ENCODE measurements around the gene COX7A2L.

The COX7A2L gene

DNA sequence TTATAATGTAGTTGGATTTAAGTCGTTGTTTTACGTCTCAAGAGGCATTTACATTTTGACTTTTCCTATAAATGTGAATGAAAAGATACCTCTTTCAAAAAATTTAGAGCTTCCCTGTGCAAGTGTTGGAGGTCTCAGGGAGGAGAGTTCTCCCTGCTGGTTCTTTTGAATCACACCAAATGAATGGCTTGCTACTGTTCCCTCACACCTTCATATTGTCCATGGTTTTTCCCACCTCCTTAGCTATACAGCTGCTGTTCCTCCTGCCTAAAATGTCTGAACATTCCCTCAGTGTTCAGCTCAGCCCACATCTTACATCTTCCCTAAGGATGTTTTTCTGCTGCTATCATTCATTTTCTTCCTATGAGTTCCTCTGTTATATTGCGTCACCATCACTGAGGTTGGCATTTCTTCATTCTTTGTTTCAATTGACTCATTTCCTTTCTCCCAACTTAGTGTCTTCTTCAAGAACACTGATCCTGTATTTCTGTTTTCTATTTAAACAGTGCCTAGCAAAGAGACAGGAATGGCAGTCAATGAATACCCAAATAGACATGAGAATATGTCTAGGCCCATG lies 46.0 kb downstream of the COX7A2L start:
- DNase-seq, result no peak

DNA sequence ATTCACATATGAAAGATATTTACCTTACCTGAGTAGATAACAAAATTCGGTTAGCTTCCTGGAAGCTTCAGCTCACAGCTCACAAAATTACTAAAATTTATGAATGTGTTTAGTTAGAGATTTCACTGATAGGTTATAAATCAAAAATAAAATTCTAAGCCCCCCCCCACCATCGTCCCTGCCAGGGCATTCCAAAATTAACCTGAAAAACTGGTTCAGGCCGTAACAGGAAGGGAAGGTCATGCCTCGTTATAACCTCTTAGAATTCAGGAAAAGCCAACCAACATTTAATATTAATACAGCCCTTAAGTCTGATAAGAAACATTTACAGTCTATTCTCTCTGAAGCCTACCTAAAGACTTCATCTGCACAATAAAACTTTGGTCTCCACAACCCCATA lies 48.9 kb downstream of the COX7A2L start:
- DNase-seq, result no peak

DNA sequence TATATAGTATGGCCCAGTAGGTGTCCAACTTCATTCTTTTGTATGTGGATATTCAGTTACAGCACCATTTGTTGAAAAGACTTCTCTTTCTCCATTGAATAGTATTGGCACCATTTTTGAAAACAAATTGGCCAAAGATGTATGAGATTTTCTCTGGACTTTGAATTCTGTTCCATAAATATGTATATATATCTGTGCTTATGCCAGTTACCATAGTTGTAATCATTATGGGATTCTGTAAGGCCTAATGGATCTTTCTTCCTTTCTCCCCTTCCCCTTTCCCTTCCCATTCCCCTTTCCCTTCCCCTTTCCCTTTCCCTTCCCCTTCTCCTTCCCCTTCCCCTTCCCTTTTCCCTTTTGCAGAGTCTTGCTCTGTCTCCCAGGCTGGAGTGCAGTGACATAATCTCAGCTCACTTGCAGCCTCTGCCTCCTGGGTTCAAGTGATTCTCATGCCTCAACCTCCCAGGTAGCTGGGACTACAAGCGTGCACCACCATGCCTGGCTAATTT lies 51.0 kb downstream of the COX7A2L start:
- DNase-seq, result no peak

DNA sequence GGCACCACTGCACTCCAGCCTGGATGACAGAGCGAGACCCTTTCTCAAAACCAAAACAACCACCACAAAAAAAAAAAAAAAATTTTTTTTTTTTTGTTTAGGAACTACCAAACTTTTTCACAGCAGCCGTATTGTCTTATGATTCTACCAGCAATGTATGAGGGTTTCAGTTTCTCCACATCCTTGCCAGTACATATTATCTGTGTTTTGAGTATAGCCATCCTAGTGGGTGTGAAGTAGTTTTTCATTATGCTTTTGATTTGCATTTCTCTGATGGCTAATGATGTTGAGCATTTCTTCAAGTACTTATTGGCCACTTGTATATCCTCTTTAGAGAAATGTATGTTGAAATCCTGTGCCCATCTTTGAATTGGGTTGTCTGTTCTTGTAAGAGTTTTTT lies 51.7 kb downstream of the COX7A2L start:
- no peak for DNase-seq

GRCh38 chr2:42307180-42307579 lies 53.8 kb downstream of the COX7A2L start:
- no peak for DNase-seq

DNA sequence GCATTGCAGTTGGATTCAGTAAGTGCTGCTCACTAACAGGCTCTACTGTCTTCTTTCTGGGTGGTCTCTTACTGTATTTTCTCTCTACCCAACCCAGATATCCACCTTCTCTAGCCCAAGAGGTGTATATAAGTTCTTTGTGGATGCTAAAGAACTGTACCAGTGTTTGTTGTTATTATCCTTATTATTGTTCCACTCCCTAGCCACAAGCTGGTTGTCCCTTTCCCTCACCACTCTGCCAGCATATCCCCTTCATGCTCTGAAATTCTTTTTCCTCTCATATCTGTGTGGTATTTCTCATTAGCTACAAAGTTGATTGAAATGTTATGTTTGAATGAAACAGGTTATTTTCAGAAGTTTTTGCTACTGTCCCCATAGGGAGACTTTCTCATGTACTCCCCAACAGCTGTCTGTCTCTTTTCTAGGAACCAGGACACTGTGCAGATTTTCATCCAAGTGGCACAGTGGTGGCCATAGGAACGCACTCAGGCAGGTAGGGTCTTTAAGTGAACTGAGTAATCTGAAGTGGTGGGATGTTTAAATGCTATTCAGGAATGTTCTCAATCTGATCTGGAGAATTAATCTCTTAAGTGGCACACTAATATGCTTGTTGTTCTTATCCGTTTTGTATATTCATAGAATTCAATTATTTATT lies 56.8 kb downstream of the COX7A2L start:
- DNase-seq, result no peak

- no peak for DNase-seq
Observed at GRCh38 chr2:42303252-42303651, 57.8 kb downstream of the COX7A2L start.

- DNase-seq, result no peak
Observed at GRCh38 chr2:42300527-42300926, 60.5 kb downstream of the COX7A2L start.
